ENCODE results near the gene P2RY14.

Gene P2RY14

DNA sequence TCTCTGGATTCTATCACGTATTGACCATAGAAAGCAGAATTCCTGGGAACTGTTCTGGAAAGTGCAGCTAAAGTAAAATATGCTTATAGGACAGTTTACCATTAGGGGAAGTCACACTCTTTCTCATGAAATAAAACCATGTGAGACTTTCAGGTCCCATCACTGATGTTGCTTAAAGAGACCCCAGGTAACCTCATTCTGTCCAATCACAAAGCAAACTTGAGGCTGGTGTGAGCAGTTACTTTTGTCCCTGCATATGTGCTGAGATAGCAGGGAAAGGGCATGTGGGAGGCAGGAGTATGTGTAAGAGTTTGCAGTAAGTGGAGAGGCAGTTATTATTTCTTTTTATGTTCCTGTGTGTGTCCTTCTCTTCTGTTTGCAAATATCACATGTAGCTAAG, 22.2 kb upstream of the P2RY14 start:
- no peak for DNase-seq

DNA sequence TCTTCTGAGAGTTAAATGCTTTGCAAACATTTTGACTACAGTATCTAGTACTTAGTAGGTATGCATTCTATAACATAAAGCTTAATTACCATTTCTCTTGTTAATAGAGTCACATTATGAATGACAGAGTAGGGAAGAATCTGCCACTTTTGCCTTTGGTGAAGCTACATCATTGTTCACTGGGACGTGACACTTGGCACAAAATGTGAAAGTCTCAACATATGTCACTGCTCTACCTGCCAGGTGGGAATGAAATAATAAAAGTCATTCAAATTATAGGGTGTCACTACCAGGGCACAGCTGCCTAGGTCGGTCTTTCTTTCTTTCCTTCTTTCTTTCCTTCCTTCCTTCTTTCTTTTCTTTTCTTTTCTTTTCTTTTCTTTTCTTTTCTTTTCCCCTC, 20.7 kb upstream of the P2RY14 start:
- no peak for DNase-seq

DNA sequence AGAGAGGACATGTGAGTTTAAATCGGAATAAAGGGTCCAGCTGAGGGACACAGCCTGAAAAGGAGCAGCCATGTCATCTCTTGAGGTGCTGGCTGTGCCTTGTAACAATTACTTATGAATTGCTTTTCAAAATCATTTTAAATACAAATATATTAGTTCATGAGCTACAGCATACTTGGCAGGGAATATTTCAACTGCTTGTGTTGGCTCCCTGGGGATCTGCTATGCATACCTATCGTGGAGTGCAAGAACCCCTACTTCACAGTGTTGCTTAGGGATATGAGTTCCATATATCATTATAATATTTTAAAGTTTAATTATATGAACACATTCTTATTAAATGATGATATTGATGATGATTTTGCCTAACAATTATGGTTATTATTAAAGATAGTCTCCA, 19.1 kb upstream of the P2RY14 start:
- no peak for DNase-seq

DNA sequence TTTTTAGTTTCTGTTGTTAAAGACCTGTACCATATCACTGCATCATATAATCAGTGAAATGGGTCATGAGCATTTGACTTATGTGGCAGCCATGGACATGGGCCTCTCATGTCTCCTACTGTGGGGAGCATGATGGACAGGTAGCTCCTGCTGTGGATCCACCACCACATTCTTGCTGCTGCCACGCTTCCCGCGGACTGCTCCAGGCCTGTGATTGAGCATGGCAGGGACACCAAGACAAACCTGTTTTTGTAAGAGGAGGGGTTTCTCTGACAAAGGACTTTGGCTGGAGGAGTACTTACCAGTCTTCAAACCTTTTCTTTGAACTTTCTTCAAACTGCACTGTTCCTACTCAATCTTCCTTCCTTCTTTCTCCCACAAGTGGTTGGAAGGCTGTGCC, 17.9 kb upstream of the P2RY14 start:
- no peak for DNase-seq

DNA sequence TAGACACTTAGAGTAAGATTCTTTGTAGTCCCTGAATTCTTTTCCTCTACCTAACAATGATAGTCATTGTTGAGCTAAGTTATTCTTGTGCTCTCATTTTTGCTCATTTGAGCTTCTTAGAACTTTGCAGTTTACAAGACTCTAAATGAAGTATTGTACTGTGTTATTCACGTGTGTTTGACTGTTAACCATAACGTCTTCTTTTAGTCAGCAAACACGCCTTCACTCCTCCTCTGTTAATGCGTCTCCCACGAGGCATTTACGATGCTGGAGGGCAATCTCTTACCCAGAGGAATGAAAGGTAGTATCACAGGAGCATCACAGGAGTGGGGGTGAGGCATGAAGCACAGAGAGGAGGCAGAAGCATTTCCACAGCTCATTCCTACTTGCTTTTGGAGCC, 14.8 kb upstream of the P2RY14 start:
- DNase-seq: no peak

DNA sequence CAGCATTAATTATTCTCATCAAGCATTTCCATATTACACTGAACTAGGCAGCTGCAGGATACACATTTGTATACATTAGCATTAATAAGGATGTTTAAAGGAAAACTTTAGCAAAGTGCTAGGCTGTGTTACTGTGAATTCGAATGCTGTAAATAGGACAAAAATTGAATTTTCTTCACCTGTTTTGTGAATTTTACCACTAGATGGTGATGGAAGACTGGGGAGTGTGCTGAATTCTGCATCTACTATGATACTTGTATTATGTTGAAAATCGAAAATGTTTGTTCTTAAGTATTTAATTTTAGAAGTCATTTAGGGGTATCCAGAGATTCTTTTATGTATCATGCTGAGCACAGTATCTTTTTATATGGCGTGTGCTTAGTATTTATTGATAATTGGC, 12.3 kb upstream of the P2RY14 start:
- DNase-seq: peak; percentile 55

DNA sequence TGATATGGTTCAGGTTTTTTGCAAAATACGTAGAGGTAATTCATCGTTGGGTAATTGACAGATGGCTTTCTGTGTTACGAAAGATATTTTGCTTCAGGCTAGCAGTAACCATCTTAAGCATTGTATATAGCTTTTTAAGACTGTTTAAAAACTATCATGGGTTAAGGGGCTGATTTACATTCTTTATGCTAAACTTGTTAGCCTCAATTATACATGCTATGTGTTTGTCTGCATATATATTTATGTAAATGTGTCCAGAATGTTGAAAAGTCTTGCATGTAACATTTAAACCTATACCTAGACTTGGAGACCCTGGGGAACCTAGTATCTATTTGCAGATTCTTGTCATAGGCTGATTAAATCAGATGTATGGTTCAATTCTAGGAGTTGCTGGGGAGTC, 11.1 kb upstream of the P2RY14 start:
- no peak for DNase-seq

DNA sequence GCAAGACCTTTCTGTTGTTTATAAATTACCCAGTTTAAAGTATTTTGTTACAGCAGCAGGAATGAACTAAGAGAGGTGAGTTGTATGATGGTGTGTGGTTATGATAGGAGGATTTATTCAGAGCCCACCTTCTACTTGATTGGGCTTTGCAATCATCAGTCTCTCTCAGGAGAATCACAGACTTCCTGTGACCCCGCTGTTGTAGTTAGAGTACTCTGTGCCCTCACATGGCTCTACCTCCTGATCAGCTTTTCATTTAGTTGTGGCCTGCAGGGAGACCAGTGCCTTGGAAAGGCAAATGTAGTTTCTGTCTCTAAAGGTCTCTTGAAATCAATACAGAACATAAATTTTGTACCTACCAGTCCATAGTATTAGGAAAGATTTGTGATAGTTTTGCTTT, 7.6 kb upstream of the P2RY14 start:
- no peak for DNase-seq

DNA sequence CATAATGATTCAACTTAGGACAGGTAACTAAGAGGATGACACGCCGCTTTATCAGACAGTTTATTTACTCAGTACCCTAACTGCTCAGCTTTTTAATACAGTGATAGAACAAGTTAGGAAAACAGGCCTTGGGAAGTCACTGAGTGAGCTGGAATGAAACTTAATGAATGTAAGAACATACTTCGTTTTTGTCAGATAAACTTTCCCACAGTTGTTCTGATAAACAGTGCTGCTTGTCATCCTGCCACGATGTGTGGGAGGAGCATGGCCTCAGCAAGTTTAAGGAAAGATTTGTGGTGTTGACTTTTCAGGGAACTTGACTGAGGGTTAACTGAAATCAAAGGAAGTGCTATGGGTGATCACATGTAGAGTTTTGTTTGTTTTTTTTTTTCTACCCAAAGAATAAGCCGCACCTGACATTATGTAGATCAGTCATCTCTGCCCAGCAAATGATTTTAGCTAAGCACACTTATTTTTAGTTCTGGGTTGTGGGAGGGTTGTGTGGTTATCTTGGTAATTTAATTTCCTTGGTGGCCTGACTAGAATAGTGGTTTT, 5.6 kb upstream of the P2RY14 start:
- DNase-seq: peak; percentile 18

DNA sequence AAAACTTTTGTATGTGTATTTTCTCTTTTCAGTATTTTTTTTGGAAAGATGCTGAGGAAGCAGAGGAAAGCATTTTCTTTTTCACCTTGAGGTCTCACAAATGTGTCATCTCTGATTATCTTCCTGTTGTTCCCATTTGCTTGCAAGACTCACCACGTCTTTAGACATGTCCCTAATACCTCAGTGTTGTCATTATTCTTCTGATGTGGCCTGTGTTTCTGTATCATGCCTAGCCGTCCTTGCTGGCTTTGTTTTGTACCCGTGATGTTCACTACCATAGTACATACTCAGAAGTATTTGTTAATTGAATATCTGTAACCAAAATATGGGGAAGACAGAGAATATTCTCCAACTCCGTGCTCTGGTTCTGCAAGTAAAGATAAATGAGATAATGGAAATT, 5.0 kb upstream of the P2RY14 start:
- DNase-seq: no peak

DNA sequence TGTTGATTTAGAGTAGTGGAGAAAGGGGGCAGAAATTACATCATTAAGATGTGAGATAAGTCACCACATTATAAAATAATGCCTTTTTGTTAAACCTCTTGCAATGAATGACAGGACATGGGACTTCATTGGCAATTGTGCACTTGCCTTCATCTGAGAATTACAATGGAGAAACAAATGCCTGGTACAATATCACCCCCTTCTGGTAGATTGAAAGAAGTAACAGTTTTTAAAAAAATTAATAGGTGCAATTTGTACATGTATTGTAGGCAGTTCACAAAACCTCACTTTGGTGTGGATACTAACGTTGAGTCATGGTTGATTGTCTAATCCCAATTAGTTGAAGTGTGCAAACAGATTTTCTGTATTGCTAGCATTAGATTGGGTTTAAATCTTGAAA, 4.6 kb upstream of the P2RY14 start:
- DNase-seq: peak; percentile 58

DNA sequence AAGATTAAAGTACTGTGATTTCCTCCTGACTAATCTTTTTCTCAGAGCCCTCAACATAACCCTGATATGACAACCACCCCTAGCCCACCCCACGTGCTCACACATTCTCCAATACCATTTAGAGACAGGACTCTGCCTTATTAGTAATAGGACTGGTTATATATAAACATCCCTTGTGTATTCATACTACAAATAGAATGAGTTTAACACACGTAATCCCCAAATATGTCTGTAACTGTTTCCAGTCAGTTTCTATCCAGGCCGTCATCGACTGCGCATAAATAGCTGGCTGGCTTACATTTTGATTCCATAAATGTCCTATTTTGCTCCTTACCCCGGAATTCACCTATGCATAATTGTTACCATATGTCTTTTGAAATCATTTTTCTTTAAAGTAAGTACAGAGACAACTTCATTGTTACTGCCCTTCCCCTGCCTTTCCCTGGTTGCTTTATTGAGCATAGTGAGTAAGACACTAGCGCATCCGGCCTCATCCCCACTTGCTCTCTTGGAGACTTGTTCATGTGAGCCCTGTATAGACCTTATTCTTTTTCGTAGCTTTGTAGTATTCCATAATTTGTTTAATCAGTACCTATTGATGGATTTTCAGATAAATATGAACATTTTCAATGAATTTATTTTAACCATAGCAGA, 3.5 kb upstream of the P2RY14 start:
- DNase-seq: peak; percentile 10

DNA sequence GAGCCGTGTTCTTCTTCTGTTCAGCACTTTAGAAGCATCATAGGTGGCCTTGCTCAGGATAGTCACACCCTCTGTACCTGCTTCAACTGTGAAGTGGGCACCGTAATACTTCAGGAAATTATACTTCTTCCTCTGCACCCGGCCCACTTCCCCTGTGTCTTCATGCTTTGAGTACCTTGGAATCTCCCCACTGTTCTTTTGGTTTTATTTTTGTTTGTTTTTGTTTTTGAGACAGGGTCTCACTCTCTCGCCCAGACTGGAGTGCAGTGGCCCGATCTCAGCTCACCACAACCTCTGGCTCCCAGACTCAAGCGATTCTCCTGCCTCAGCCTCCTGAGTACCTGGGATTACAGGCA, 1.7 kb downstream of the P2RY14 start:
- DNase-seq: no peak

DNA sequence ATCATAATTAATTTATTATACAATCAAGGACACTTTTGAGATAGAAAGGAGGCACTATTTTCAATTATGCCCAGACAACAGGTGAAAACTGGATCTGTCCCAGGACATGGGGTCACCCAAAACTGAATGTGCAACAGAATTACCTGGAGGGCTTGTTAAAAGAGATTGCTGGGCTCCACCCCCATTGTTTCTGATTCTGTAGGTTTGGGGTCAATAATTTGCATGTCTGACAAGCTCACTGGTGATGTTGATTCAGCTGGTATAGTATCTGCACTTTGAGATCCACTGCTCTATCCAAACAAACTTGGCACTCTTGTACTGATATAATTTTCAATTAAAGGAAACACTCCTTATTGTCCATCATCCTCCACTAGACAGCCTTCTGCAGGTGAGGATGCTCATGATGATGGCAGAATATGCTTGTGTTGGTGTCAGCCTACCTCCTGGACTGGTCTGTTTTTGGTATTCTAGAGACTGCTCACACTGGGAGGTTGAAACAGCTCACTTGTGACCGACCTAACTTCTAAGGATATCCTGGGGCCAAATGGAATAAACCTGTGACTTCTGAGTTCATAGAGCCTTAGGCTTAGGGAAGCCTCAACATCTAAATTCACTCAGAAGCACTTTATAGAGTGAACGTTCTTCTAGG, 2.2 kb downstream of the P2RY14 start:
- DNase-seq: no peak

DNA sequence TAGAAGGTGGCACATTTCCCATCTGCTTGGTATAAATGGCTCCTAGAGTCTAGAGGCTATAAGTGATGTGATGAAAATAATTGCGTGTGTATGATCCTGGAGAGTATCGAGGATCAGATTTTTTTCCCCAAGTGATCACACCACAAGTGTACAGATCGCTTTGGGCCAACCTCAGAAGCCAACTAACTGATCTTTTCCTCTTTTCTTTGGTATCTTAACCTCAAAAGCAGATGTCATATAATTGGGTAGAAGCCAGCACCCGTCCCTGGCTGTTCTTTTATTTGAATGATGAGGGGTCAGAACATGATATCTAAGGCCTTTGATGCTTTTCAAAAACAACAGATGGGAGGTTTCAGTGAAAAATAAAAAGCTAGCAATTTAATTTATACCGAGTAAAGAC, 3.3 kb downstream of the P2RY14 start:
- DNase-seq: no peak

DNA sequence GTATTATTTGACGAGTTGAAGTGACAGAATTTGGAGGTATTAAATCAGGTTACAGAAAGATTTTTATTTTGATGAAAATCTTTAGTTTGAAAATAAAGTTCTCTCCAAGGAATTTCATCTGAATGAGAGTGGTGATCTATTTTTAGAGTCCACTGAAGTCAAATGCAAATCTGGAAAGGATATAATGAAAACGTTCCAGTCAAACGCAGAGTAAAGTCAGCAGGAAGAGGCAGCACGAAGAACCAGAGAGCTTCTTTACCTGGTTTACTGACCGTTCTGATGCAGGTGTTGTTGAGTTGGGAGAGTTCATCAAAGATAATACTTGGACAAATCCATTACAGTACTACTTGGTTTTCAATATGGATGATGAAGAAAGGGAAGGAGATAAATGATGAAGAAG, 8.7 kb downstream of the P2RY14 start:
- DNase-seq: no peak

DNA sequence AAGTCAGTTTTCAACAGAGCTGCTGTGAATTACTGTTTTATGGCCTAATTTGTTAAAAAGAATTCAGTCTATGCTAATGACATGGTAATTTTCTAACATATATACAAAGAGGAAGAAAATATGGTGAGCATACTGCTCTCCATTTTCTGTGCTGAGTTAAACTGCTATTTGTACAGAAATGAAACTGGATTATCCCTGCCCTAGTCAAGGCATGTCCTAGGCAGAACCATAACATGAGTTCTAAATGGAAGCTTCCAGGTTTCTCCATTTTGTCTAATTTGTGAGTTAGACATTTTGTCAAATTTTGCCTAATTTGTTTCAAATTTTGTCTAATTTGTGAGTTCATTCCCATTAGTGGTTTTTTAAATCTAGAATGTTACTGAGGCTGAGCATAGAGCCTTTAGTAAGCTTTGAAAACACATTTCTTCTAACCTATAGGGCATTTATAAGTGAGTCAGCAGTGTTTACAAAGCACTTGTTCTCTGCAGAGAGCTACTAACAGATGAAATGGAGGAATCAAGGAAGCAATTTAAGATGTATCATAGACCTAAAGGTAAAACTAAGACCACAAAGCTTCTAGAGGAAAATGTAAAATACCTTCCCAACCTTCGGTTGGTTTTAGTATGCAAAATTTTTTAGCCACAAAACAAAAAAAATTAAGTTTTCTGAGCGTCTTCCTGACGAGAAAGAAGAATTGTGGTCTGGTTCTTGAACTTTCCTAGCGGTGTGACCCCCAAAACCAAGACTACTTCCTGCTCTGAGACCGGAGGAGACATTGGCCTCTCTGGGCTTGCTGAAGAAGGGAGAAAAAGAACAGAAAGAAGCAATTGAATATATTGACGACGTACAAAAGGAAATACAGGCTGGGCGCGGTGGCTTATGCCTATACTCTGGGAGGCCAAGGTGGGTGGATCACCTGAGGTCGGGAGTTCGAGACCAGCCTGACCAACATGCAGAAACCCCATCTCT, 9.8 kb downstream of the P2RY14 start:
- DNase-seq: no peak

DNA sequence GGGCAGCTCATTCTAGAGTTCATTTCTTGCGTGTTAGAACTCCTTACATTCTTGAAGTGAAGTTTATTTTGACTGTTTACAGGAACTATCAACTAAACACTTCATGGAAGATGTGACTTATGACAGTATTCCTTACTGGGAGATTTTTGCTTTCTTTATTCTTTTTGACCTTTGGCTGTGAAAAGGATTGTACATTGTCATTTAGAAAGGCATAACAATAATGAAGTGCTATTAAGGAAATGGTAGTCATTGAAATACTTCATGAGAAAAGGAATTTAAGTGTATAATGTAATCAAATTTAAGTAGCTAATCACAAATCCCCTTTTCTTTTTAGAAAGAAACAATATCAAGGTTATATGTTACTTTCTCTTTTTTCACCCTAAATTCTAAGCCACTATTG, 11.3 kb downstream of the P2RY14 start:
- no peak for DNase-seq

DNA sequence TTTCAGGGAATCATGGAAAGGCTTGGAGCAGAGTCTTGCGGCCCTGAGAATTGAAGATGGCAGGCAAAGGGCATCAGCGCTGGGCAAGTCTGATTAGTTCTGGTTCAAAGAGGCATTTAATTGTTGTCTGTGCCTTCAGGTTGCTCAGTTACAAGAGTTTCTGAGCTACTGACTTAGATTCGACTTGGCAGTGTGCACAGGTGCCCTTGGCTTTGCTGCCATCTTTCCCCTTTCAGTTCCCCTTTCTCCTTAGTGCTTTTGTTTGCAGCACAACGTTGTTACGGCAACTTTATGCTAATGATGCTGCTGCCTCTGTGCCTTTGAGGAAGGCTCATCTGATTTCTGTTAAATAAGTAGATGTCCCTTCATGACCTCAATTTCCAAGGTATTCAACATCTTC, 12.5 kb downstream of the P2RY14 start:
- DNase-seq: no peak

DNA sequence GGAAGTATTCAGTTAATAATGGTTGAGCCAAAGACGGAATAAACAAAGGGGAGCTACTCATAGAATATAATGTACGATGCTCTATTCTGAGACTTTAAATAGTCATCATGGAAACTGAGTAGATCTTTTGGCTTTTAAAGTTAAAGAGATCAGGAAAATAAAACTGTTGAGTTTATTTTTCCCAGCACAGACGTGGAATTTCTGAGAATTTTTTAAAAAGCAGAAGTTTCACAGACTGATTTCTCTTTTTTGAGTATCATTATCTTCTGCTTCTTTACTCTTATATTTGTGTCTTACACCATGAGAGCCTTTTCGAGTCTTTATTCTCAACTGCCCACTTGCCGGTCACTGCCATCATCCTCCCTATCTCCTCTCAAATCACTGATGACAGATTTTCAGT, 13.2 kb downstream of the P2RY14 start:
- DNase-seq: no peak

DNA sequence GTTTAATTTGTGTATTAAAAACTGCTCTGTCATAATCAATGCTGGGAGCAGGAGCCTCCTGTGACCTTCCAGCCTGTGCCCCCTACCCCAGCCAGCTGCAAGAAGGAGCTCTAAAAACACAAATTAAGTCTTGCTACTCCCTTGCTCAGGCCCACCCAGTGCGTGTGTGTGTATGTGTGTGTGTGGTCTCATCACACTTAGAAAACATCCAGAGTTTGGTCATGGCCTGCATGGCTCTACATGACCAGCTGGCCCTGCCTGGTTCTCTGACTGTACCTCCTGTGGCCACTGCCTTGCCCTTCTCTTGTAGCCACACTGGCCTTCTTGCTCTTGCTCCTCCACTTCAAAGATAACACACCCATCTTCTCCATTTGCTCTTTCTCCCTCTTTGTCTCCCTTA, 13.7 kb downstream of the P2RY14 start:
- DNase-seq: no peak

DNA sequence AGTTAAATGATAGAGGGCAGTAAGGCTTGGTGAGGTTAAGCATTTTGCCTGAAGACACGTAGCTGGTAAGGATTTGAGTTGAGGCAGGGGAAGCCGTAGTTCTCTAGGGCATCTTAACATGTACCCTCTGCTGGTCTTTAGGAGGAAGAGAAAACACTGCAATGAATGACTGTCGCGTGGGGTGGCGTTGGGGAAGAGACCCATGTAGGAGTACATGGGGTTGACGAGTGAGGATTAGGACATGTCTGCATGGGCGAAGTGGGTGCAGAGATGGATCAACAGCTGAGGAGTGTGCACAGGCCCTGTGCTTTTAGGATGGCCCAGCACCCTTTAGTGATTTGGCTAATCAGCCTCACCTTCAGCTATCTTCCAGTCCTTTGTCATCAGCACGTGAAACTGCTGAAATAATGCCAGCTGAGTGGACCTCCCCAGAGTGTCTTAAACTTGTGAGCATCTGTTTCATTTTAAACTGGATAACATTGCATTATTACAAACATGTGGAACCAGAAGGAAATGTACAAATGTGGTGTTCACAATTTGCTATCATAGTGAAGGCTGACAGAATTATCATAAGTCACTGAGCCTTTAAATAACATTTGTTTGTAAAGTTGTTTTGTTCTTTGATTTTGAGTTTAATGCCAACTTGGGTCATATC, 15.3 kb downstream of the P2RY14 start:
- DNase-seq: no peak

DNA sequence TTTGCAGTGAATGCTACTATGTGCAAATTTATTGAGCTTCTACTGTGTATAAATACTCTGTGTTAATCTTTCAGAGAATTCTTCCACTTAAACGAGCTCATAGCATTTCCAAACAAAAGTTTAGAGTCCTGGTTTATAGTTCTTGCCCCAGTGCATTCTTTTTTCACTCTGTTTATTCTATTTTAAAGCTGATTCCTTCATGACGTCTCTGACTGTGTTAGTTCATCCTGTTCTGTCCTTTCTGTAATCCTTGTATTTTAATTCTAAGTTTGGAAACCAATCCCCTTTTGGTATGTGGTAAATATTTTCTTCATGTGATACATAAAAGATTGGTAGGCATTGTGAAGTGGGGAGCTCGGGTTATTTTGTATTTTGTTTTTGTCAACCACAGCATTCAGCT, 18.7 kb downstream of the P2RY14 start:
- no peak for DNase-seq
